Smooth muscle cell of the coronary artery (primary cell): ENCODE results near the gene POLE. TPM values are rescaled to one million over a fixed set of nuclear protein-coding genes. Genes with fewer than 3 reads are reported as not detected.

Experiments used
- total RNA-seq: library from RNA; depleted of rRNA; stranded (reverse); fragments of >200 nt; gene quantifications from 2 replicates; pipeline ENCODE4 v1.2.3, GENCODE V29; 2014; ENCODE audit warnings: low replicate concordance

The POLE gene, protein sequence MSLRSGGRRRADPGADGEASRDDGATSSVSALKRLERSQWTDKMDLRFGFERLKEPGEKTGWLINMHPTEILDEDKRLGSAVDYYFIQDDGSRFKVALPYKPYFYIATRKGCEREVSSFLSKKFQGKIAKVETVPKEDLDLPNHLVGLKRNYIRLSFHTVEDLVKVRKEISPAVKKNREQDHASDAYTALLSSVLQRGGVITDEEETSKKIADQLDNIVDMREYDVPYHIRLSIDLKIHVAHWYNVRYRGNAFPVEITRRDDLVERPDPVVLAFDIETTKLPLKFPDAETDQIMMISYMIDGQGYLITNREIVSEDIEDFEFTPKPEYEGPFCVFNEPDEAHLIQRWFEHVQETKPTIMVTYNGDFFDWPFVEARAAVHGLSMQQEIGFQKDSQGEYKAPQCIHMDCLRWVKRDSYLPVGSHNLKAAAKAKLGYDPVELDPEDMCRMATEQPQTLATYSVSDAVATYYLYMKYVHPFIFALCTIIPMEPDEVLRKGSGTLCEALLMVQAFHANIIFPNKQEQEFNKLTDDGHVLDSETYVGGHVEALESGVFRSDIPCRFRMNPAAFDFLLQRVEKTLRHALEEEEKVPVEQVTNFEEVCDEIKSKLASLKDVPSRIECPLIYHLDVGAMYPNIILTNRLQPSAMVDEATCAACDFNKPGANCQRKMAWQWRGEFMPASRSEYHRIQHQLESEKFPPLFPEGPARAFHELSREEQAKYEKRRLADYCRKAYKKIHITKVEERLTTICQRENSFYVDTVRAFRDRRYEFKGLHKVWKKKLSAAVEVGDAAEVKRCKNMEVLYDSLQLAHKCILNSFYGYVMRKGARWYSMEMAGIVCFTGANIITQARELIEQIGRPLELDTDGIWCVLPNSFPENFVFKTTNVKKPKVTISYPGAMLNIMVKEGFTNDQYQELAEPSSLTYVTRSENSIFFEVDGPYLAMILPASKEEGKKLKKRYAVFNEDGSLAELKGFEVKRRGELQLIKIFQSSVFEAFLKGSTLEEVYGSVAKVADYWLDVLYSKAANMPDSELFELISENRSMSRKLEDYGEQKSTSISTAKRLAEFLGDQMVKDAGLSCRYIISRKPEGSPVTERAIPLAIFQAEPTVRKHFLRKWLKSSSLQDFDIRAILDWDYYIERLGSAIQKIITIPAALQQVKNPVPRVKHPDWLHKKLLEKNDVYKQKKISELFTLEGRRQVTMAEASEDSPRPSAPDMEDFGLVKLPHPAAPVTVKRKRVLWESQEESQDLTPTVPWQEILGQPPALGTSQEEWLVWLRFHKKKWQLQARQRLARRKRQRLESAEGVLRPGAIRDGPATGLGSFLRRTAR (N-terminal part only)
- 12.5 and 20.8 TPM in 2 replicates for total RNA-seq

DNA sequence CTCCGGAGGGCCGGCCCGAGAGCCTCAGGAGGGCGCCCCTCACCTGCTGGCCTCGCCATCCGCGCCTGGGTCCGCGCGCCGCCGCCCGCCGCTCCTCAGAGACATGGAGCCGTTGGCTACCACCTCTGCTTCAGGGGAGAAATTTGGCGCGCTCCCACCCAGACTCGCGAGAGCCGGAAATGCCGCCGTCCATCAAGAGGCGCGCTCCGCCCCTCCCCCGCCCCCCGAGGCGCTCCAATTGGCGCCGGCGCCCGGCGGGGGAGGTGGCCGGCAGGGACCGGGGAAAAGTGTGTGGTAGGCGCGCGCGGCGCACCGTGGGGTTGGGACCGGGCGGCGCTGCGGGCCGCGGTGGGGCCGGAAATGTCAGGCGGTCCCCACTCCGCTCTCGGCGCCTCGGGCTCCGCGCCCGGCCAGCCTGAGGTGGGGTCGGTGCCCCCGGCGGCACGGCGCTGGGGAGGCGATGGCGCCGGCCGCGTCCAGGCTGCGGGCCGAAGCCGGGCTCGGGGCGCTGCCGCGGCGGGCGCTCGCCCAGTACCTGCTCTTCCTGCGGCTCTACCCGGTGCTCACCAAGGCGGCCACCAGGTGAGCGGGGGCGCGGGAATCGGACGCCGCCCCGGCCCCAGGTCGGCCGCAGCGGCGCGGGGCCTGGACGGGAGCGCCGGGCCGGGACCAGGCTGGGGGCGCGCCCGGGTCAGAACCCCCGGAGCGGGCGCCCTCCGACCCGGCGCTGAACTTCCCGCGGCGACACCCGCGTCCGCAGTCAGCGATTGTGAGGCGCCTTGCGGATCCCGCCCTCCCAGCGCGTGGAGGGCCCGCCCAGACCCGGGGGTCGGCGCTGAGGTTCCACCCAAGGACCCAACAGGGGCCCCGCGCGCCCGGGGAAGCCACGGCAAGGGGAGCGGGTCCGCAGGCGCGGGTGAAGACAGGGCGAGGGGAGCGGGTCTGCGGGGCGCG, at the start of gene POLE, which contains the start of gene PXMP2:
Gene POLE (minus strand): TSS at position 132 of the 954 bp plus-strand sequence. CDS start 27 bp downstream, at position 105.
Gene PXMP2 (plus strand): TSS at position 377 of the 954 bp plus-strand sequence. CDS start 84 bp downstream, at position 461.

DNA sequence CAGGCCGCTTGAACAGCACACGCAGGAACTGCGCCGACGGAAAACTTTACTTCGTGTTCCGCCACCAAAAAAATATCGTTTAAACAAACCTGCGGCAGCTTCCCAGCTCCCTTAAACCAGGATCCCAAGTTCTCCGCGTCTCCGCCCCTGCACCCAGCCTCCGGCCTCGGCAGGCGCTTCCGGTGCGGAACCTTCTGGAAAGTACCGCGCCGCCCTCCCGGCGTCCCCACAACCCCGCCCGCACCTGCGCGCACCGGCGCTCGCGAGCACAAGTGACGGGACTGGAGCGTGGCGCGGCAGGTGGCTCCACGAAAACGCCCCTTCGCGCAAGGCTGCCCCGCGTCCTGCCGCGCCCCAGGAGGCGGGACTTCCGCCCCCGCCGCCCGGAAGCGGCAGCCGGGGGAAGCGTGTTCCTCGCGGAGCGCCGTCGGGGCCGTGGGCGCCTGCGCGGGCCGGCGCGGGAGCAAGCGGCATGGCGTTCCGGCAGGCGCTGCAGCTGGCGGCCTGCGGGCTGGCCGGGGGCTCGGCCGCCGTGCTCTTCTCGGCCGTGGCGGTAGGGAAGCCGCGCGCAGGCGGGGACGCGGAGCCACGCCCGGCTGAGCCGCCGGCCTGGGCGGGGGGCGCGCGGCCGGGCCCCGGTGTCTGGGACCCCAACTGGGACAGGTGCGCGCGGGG, 23.4 kb upstream of the POLE start, which contains the start of gene PGAM5:
Gene PGAM5 (plus strand): TSS at position 438 of the 675 bp plus-strand sequence. CDS start 35 bp downstream, at position 473.

DNA sequence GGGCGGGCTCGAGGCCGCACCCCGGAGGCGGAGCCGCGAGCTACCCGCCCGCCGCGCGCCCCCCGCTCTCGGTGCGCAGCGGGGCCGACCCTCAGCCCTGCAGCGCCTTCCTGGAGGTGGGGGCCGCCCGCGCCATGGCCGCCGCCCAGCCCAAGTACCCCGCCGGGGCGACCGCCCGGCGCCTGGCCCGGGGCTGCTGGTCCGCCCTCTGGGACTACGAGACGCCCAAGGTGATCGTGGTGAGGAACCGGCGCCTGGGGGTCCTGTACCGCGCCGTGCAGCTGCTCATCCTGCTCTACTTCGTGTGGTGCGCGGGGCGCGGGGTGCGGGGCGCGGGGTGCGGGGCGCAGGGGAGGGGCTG, 68.5 kb downstream of the POLE start, which contains the start of gene P2RX2:
Gene P2RX2 (plus strand): TSS at position 94 of the 361 bp plus-strand sequence. CDS start 41 bp downstream, at position 135.

DNA sequence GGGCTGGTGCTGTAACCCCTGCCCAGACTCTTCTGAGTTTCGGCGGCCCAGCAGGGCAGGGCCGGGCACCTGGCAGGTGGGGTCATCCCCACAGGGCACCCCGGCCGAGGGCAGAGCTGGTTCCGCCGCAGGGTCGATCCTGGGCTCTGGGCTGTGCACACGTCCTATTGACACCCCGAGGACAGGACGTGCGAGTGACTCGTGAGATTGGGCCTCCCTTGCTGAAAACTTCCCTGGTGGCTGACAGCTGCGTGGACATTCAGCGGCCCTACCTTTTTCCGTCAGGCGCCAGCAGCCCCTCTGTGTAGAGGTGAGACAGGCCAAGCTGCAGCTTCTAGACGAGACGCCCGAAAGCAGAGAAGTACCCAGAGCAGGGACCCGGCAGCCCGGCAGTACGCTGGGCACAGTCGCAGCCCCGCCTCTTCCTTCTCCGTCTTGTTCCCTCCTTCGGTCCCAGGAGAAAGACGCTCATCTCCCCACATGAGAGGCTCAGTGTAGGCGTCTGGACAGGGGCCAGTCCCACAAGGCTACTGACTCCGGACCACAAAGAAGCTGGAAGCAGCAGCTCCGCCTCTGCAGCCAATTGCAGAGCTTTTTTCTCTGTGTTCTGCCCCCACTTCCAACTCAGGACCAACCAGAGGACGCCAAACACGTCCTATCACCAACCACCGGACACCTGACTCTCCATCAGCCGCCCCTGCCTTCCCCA, 76.9 kb downstream of the POLE start, which contains the start of gene LRCOL1:
Gene LRCOL1 (minus strand): TSS at position 532 of the 709 bp plus-strand sequence. CDS start 4,331 bp downstream, outside the sequence.

Other genes with a start within 250 kb of the POLE start
- 0.47 and 1.4 TPM in 2 replicates for gene FBRSL1, start 197.2 kb downstream of the POLE start, total RNA-seq
- not detected in 2 replicates for gene LRCOL1, start 76.8 kb downstream of the POLE start, total RNA-seq
- gene P2RX2, start 68.6 kb downstream of the POLE start, total RNA-seq: not detected in 2 replicates
- 15.3 and 18.6 TPM in 2 replicates for gene PXMP2, start 245 bp upstream of the POLE start, total RNA-seq
- gene PGAM5, start 23.5 kb upstream of the POLE start, total RNA-seq: 17.0 and 29.2 TPM in 2 replicates
- 59.5 and 110 TPM in 2 replicates for gene ANKLE2, start 74.5 kb upstream of the POLE start, total RNA-seq
- 145 and 157 TPM in 2 replicates for gene GOLGA3, start 141.5 kb upstream of the POLE start, total RNA-seq
- gene CHFR, start 200.3 kb upstream of the POLE start, total RNA-seq: 26.2 and 39.8 TPM in 2 replicates